Activated gamma-delta T cell treated with Interleukin-2 at 50 U/mL for 16 hours (primary cell): Measurements from ENCODE around the gene COX6A2.

Source experiments
- DNase-seq: peaks from one replicate; pipeline ENCODE4 v3.0.0-alpha.2; 2020

COX6A2 gene

GRCh38 chr16:31428279-31428597 lies at the start of gene COX6A2:
Gene COX6A2, minus strand, starts transcription at chr16:31428360. Its CDS starts 35 bp downstream, at chr16:31428325.
- no peak for DNase-seq

DNA sequence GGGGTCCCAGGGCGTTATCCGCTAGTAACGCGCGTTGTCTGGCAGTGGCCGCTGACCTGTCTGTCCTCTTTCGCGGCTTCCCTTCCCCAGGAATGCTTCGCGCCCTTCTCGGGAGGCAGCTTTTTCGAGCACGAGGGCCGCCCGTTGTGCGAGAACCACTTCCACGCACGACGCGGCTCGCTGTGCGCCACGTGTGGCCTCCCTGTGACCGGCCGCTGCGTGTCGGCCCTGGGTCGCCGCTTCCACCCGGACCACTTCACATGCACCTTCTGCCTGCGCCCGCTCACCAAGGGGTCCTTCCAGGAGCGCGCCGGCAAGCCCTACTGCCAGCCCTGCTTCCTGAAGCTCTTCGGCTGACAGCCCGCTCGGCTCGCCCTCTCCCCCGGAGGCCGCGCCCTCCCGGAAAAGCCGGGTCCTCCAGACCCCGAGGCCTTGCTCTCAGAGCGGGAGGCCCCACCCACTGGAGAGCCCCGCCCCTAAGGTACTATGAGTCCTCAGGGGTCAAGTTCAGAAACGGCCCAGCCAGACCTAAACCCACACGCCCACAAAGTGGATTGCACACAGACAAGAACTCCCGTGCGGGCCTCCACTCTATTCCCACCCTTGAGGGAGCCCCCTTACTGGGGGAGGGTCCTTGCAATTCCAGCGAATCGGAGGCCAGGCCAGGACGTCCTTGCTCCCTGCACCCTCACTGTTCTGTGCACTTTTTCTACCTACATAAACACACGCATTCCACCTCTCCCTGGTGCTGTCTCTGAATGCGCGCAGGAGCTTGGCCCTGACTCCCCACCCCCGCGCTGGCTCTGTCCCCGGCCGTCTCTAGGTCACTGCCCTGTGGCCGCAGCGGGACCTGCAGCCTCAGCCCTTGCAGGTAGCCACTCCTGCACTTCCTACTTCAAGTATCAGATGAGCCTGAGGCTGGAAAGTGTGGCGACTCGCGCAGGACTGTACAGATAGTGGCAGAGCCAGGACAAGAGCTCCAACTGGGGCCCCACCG lies 49.4 kb upstream of the COX6A2 start:
- peak; percentile 28 for DNase-seq

GRCh38 chr16:31476303-31477219 lies 48.4 kb upstream of the COX6A2 start:
- peak; percentile 88 for DNase-seq

GRCh38 chr16:31475946-31476302 lies 47.8 kb upstream of the COX6A2 start:
- no peak for DNase-seq

DNA sequence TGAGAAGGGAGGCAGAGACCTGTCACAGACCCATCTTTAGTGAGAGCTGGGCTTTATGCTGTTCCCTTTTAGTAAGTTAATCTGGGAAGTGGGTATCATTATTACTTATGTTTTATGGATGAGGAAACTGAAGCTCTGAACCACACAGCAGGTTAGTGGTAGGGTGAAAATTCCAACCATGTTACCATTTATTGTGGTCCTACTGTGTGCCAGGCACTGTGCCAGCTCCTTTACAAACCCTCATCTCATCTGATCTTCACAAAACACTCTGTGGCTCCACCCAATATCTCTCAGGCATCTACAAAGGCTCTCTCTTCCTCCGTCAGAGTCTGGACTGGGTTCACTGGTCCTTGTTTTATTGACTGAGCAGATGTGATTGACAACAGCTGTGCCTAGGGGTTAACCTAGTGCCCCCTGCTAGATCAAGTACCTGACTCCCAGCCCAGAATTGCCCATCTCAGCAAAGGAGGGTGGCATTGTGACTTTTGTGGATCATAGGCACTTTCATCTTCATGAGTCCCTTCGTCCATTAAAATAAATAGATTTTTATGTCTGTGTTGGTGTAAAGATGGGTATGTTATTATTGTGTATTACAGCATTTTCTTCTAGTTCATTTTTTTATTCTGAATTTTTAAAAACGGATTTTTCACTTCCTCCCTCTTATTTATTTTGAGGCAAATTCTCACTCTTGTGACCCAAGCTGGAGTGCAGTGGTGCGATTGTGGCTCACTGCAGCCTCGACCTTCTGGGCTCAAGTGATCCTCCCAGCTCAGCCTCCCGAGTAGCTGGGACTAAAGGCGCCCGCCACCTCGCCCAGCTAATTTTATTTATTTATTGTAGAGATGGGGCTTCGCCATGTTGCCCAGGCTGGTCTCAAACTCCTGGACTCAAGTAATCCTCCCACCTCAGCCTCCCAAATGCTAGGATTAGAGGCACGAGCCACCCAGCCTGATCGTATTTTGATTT lies 46.9 kb upstream of the COX6A2 start:
- no peak for DNase-seq

GRCh38 chr16:31474173-31474714 lies 46.1 kb upstream of the COX6A2 start:
- DNase-seq: no peak

DNA sequence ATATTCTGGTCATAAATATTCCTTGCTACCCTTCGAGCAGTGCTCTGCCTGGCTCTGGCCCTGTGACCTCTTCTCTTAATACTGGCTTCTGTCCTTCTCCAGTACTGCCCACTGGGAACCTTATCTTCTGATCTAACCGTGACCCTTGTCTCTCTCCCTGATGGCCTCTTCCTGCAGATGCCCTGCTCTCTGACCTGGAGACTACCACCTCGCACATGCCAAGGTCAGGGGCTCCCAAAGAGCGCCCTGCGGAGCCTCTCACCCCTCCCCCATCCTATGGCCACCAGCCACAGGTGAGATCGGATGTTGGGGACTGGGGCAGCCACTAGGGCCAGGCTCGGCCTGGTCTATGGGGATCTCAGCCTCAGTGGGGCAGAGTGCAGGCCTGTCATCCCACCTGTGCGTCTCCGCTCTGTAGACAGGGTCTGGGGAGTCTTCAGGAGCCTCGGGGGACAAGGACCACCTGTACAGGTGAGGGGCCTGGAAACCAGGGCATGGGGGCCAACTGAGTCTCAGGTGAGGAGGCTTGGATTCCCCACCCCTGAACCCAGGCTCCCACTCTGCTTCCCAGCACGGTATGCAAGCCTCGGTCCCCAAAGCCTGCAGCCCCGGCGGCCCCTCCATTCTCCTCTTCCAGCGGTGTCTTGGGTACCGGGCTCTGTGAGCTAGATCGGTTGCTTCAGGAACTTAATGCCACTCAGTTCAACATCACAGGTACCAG lies 45.3 kb upstream of the COX6A2 start:
- no peak for DNase-seq

DNA sequence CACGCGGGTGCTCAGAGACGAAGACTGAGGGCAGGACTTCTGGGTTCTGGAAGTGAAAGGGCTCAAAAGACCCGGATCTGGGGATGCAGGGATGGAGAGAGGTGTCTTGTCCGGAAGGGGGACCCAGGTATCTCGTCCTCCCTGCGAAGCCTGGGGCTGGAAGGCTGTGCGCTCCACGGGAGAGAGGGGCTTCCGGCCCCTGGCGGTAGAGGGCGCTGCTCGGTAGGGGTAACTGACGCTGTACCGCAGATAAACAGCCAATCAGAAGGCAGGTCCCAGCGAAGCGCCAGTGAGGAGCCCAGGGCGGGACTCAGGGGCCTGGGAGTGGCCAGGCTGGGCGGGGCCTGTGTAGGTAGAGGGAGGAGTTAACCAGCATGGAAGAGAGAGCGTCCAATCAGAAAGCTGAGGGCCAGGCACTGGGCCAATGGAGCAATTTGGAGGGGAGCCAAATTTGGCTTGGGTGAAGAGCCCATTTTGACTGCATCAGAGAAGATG lies 44.6 kb upstream of the COX6A2 start:
- DNase-seq: no peak

- DNase-seq: no peak
Measured at GRCh38 chr16:31471875-31472708, 43.9 kb upstream of the COX6A2 start, which contains the start of gene TGFB1I1. Gene TGFB1I1, plus strand, starts transcription at chr16:31472152. Its CDS starts 37 bp downstream, at chr16:31472189.

DNA sequence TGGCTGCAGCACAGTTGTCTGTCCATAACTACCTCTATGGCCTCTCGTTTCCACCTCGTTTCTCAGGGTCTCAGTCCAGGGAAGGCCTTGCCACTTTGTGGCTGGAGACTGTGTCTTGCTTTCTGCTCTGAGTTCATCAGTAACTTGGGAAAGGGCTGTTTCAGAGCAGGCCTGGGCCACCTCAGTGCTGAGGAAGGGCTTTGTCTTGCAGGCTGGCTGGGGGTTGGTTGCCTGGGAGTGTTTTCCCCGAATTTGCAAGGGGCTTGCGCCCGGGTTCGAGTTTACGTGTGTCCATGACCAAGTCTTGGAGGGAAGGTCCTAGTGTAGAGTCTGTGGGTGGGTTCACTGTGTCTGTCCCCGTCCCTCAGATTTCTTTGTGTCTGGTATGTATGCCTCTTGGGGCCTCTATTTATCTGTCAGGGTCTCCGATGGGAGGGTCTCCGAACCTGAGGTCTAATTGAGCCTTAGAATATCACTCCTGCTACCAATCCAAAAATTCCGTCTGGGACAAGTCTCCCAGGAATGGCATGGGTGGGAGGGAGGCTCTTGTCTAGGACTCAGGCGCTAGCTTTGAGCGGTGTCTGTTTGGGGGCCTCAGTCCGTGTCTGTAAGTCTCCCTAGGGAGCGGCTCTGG lies 43.2 kb upstream of the COX6A2 start:
- no peak for DNase-seq

DNA sequence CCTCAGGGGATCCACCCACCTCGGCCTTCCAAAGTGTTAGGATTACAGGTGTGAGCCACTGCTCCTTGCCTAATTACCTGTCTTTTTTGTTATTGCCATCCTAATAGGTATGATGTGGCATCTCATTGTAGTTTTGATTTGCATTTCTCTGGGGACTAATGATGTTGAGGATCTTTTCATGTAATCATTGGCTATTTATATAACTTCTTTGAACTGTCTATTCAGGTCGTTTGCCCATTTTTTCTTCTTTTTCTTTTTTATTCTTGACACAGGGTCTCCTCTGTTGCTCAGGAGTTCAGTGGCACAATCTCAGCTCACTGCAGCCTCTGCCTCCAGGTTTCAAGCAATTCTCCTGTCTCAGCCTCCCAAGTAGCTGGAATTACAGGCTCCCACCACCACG lies 42.5 kb upstream of the COX6A2 start:
- DNase-seq: no peak

- no peak for DNase-seq
Measured at GRCh38 chr16:31467858-31468257, 39.7 kb upstream of the COX6A2 start.

- no peak for DNase-seq
Measured at GRCh38 chr16:31467151-31467773, 39.1 kb upstream of the COX6A2 start.

GRCh38 chr16:31466381-31466841 lies 38.3 kb upstream of the COX6A2 start:
- DNase-seq: no peak

GRCh38 chr16:31465788-31466370 lies 37.7 kb upstream of the COX6A2 start:
- no peak for DNase-seq

GRCh38 chr16:31464781-31465260 lies 36.7 kb upstream of the COX6A2 start:
- DNase-seq: no peak

DNA sequence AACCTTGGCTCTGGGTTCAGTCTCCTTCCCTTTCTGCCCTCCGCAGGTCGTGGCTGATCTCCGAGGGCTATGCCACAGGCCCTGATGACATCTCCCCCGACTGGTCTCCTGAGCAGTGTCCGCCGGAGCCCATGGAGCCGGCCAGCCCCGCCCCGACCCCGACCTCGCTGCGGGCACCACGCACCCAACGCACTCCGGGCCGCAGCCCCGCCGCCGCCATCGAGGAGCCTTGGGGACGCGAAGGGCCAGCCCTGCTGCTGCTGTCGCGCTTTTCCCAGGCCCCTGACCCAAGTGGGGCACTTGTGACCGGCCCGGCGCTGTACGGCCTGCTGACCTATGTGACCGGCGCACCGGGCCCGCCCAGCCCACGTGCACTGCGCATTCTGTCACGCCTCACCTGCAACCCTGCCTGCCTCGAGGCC lies 36.2 kb upstream of the COX6A2 start:
- DNase-seq: no peak
